T-helper 2 cell (primary cell): ENCODE measurements around the gene TMEM225B.
"Not testable (repeated sequence)": the region's sequence is repeated elsewhere in the genome, so short reads cannot be mapped to it uniquely, and the experiment has no call there.

Experiments
- DNase-seq, 5 experiments: peaks; one replicate each; pipeline versions ENCODE4 v3.0.0 to v3.0.0-alpha.2; 2012 to 2022

The TMEM225B gene

GRCh38 chr7:99624484-99624883 lies 26.4 kb downstream of the TMEM225B start:
- DNase-seq: peak in 4 of 5 experiments; percentile 22 to 97 (median 78)

DNA sequence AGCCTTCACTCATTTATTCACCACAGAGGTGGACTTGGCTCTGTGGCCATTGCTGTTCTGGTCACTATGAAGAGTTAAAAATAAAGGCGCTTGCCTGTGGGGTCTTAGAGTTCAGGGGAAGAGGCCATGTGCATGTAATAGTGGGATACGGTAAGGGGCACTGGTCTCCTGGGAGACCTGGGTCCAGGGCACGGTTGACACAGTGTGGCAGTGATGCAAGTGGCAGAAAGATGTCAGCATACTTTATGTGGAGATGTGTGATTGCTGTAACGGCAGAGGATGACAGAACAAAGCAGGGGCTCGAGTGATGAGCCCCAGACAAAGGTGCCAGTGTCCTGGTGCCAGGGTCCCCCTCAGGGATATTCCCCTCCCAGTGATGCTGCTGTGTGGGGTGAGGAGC lies 27.3 kb downstream of the TMEM225B start:
- DNase-seq: no peak

- DNase-seq: no peak
Measured at GRCh38 chr7:99625961-99626360, 27.9 kb downstream of the TMEM225B start.

DNA sequence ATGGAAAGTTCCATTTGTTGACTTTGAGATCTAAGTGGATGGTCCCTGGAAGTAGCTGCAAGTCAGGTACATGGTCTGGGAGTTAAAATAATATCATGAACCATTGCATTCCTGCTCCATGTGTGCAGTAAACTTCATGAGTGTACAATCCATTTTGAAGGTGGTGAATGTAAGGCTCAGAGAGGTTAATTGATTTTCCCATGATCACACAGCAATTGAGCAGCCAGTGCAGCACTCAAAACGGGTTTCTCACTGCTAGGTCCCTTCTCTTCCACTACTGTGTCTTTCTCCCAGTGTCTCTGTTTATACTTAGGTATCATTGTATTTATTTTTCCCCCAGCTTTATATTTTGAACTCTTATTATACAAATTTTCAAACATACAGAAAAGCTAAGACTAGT lies 28.6 kb downstream of the TMEM225B start:
- no peak for DNase-seq

DNA sequence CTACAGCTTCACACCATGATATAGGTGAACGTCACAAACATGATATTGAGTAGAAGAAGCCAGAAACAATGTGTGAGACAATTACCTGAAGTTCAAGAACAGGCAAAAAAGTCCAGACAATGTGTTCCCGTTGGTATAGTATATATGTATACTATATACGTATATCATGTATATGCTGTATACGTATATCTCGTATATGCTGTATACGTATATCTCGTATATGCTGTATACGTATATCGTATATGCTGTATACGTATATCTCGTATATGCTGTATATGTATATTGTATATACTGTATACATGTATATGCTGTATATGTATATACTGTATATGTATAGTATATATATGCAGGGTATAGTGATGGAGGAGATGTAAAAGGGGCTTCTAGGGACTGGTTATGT lies 29.4 kb downstream of the TMEM225B start:
- no peak for DNase-seq

DNA sequence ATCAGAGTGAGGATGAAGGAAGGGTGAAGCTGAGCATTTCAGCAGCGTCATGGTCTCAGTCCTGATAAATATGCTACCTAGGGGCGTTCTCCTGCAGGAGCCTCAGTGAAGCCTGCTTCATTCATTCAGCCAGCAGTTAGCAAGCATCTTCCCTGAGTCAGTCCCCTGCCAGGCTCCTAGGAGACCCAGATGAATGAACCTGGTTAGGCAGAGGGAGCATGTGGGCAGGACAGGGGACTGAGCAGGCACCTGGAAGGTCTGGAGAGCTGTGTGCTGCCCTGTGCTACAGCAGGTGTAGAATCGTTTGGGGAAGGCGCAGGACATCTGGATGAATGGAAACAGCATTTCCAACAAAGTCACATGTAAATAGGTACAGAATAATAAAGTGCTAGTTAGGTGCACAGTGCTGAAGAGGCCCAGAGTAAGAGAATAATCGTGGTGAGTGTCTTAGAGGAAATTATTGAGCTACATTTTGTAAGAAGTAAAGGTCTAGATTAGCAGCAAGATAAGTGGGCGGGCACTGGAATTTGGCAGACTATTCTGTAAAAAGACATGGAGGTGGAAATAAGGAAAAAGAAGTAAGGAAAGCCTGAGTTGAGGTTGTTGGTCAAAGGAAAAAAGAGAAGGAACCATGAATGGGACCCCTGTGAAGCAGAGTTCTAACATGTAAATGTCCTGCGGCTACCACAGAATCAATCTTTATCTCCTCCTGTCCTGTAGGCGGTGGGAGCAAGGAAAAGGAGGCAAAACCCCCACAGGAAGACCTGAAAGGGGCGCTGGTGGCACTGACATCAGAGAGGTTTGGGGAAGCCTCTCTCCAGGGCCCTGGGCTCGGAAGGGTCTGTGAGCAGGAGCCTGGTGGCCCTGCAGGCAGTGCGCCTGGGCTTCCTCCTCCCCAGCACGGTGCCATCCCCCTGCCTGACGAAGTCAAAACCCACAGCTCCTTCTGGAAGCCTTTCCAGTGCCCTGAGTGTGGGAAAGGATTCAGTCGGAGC lies 30.7 kb downstream of the TMEM225B start:
- no peak for DNase-seq

DNA sequence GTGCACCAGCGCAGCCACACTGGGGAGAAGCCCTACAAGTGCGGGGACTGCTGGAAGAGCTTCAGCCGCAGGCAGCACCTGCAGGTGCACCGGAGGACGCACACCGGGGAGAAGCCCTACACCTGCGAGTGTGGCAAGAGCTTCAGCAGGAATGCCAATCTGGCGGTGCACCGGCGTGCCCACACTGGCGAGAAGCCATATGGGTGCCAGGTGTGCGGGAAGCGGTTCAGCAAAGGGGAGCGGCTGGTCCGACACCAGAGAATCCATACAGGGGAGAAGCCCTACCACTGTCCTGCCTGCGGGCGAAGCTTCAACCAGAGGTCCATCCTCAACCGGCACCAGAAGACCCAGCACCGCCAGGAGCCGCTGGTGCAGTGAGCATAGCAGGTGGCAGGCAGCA lies 31.6 kb downstream of the TMEM225B start:
- no peak for DNase-seq

DNA sequence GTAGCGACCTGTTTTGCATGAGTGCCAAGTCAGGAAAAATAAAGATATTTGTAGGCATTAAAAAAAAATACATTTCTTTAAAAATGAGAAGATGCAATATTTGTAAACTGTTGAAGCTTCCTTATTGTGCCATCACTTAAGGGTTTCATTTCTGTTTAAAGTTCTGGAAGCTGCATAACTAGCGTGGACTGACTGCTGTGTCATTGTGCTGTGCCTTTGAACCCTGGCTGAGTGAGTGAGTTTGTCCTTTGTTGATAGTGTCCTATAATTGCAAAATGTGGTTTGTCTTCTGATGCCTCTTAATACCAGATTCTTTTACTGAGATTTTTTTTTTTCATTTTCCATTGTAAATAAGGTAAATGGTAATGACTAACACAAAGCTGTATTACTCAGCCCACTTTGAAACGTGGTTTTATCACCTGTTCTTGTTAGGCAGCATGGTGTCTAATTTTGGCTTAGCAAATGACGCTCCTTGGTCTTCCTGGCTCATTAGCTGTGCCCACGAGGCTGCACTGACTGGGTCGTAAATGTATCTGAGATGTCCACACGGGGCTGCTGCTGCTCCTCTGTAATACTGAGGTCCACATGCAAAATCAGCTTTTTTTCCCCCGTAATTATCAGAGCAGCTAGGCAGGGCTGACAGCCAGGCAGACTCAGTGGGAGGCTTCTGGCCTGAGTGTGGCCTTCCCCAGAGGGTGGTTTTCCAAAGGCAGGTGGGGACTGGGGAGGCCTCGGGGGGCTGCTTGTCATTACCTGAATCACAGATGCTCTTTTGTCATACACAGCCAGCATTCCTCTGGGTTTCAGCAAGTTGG lies 33.4 kb downstream of the TMEM225B start:
- DNase-seq: peak in 1 of 5 experiments; percentile 29

GRCh38 chr7:99637414-99637813 lies 39.3 kb downstream of the TMEM225B start:
- DNase-seq: not testable (repeated sequence)

- no peak for DNase-seq
Measured at GRCh38 chr7:99638731-99639130, 40.7 kb downstream of the TMEM225B start.

GRCh38 chr7:99639267-99639666 lies 41.2 kb downstream of the TMEM225B start:
- DNase-seq: no peak

- DNase-seq: no peak
Measured at GRCh38 chr7:99642027-99642426, 44.0 kb downstream of the TMEM225B start.

DNA sequence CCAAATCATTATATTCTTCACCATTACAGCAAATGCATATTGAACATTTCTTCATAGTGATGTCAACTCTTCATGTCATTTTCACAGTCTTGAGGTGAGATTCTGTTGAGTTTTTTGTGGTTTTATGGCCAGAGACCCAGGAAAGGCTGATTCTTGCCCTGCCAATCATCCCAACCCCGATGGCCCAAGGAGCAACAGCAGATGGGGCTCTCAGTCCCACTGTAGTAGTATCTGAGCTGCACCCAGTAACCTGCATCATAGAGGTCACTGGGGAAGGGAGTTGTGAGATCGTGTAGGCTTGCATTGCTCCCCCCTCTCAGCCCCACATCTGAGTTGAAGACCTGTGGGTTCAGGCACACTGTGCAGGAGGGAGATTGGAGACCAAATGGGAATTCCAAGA lies 45.4 kb downstream of the TMEM225B start:
- no peak for DNase-seq

- no peak for DNase-seq
Measured at GRCh38 chr7:99644431-99644830, 46.4 kb downstream of the TMEM225B start.

DNA sequence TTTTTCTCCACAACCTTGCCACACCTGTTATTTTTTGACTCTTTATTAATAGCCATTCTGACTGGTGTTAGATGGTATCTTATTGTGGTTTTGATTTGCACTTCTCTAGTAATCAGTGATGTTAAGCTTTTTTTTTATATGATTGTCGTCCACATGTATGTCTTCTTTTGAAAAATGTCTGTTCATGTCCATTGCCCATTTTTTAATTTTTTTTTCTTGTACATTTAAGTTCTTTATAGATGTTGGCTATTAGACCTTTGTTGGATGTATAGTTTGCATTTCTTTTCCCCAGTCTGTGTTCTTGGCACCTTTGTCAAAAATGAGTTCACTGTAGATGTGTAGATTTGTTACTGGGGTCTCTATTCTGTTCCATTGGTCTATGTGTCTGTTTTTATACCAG lies 47.5 kb downstream of the TMEM225B start:
- DNase-seq: no peak

GRCh38 chr7:99648843-99649242 lies 50.8 kb downstream of the TMEM225B start:
- no peak for DNase-seq

DNA sequence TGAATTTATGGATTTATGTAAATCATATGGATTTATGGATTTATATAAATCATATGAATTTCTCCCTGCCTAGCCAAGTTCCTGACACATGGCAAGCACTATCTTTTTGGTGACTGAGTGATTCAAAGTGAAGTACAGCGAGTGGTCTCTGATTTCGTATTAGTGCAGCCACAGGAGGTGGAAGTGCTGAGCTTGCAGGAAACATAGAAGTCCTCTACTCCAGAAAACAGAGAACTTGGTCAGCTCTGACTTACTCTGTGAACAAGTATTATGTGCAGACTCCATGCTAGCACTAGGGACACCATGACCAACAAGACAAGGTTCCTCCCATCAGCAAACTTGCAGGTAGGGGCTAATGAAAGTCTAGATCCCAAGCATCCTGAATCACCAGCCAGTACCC lies 53.2 kb downstream of the TMEM225B start:
- no peak for DNase-seq

- no peak for DNase-seq
Measured at GRCh38 chr7:99652671-99653070, 54.6 kb downstream of the TMEM225B start.

- DNase-seq: not testable (repeated sequence)
Measured at GRCh38 chr7:99653269-99653668, 55.2 kb downstream of the TMEM225B start.

DNA sequence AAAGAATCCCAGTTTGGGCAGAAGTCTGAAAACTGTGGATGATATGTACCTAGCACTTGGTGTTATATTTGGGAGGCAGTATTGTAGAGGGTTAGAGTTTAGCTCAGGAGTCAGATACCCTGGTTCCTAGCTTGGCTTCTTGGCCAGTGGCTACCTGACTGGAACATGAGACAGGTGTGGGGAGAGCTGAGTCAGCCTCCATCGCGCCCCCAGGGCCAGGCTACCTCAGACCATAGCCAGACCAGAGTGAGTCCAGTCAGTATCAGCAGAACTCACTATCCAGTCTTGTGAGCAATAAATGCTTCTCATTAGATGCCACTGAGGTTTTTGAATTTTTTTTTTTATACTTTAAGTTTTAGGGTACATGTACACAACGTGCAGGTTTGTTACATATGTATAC lies 55.7 kb downstream of the TMEM225B start:
- DNase-seq: no peak

DNA sequence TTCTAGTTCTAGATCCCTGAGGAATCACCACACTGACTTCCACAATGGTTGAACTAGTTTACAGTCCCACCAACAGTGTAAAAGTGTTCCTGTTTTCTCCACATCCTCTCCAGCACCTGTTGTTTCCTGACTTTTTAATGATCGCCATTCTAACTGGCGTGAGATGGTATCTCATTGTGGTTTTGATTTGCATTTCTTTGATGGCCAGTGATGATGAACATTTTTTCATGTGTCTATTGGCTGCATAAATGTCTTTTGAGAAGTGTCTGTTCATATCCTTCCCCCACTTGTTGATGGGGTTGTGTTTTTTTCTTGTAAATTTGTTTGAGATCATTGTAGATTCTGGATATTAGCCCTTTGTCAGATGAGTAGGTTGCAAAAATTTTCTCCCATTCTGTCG lies 56.6 kb downstream of the TMEM225B start:
- not testable (repeated sequence) for DNase-seq

DNA sequence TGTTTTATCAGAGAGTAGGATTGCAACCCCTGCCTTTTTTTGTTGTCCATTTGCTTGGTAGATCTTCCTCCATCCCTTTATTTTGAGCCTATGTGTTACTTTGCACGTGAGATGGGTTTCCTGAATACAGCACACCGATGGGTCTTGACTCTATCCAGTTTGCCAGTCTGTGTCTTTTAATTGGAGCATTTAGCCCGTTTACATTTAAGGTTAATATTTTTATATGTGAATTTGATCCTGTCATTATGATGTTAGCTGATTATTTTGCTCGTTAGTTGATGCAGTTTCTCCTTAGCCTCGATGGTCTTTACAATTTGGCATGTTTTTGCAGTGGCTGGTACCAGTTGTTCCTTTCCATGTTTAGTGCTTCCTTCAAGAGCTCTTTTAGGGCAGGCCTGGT lies 59.8 kb downstream of the TMEM225B start:
- not testable (repeated sequence) for DNase-seq
